HCT116 (cell line): ENCODE results near the gene NCF4. TPM values are rescaled to one million over a fixed set of nuclear protein-coding genes. Genes with fewer than 3 reads are reported as not detected.

Experiments used
- ATAC-seq: fragments of 200-7000 bp; cut with Tn5 transposase; 2 replicates; pipeline ENCODE4 v1.9.1; 2020; ENCODE audit warnings: mild to moderate bottlenecking, moderate library complexity
- BruUV-seq: library from RNA; stranded (reverse); fragments of 400-500 nt; replicated peaks from 2 replicates; lab custom pipeline; 2021; lab: Mats Ljungman, UMichigan
- CTCF ChIA-PET: fragments of 300-600 bp; sonication (Branson Sonifier 250); formaldehyde crosslinking; loops from one replicate; lab custom pipeline; 2021; ENCODE audit warnings: antibody characterized with exemption; lab: Charles Lee
- POLR2A ChIA-PET: fragments of 300-600, 350-600 bp; sonication (Branson Sonifier 250); formaldehyde crosslinking; loops from one replicate; lab custom pipeline; 2021; ENCODE audit warnings: antibody characterized with exemption; lab: Charles Lee
- RAD21 ChIA-PET, 2 experiments: fragments of 300-600 bp; sonication (Branson Sonifier 250); formaldehyde crosslinking; loops; one replicate each; lab custom pipeline; 2023; ENCODE audit warnings: low total read pairs in 2 of 2; ENCODE audit not compliant: uncharacterized antibody in 2 of 2, unreplicated experiment in 2 of 2, low non-redundant PET in 1 of 2; lab: Charles Lee
- DNase-seq: peaks from one replicate; pipeline ENCODE4 v3.0.0-alpha.2; 2010; ENCODE audit warnings: low read depth, low spot score
- H2AFZ ChIP-seq: fragments of 200-600 bp; shearing (Covaris generic), sonication (generic); 2 replicates; pipeline ENCODE4 v1.6.1; 2017; ENCODE audit warnings: low read depth, mixed run types, mixed read lengths, antibody characterized with exemption, low read length; ENCODE audit not compliant: poor library complexity, severe bottlenecking
- H3K27ac ChIP-seq: 2 replicates; pipeline ENCODE4 v1.5.1; 2012; ENCODE audit warnings: low read depth, low read length
- H3K27me3 ChIP-seq: fragments of 200-600 bp; sonication (generic); 2 replicates; pipeline ENCODE4 v1.6.1; 2016; ENCODE audit warnings: mixed run types, low read length, mixed read lengths; ENCODE audit not compliant: insufficient read depth
- H3K36me3 ChIP-seq, 2 experiments: fragments of 200-500 bp in 1 of 2; fragments of 200-600 bp in 1 of 2; sonication (Bioruptor generic) in 1 of 2; sonication (generic) in 1 of 2; 2 replicates each; pipeline versions ENCODE4 v1.5.1 to v1.6.1; 2014 to 2016; ENCODE audit warnings: low read length in 2 of 2, inconsistent platforms in 1 of 2, mixed read lengths in 1 of 2, mixed run types in 1 of 2; ENCODE audit not compliant: insufficient read depth in 2 of 2, control insufficient read depth in 1 of 2
- H3K4me1 ChIP-seq, 2 experiments: fragments of 200-600 bp in 1 of 2; sonication (generic) in 1 of 2; 2 replicates each; pipeline versions ENCODE4 v1.5.1 to v1.6.1; 2012 to 2017; ENCODE audit warnings: low read length in 2 of 2, inconsistent platforms in 1 of 2, mild to moderate bottlenecking in 1 of 2, mixed read lengths in 1 of 2, mixed run types in 1 of 2, moderate library complexity in 1 of 2; ENCODE audit not compliant: insufficient read depth in 2 of 2, control insufficient read depth in 1 of 2
- H3K4me2 ChIP-seq: fragments of 200-600 bp; sonication (generic); 2 replicates; pipeline ENCODE4 v1.6.1; 2017; ENCODE audit warnings: mixed run types, low read length, mixed read lengths
- H3K4me3 ChIP-seq, 2 experiments: fragments of 200-600 bp in 1 of 2; sonication (generic) in 1 of 2; replicated peaks in 1 of 2; 2 replicates each; pipeline ENCODE4 v1.5.1; 2011 to 2016; ENCODE audit warnings: low read length in 2 of 2, control low read depth in 1 of 2, low read depth in 1 of 2, mild to moderate bottlenecking in 1 of 2, mixed read lengths in 1 of 2, mixed run types in 1 of 2
- H3K79me2 ChIP-seq: fragments of 200-600 bp; sonication (generic); 2 replicates; pipeline ENCODE4 v1.6.1; 2017; ENCODE audit warnings: mild to moderate bottlenecking, mixed run types, low read length, moderate library complexity, mixed read lengths; ENCODE audit not compliant: insufficient read depth
- H3K9ac ChIP-seq: fragments of 200-600 bp; sonication (generic); 2 replicates; pipeline ENCODE4 v1.6.1; 2016; ENCODE audit warnings: low read length, mixed read lengths
- H3K9me2 ChIP-seq: fragments of 200-600 bp; sonication (generic), shearing (Covaris generic); 2 replicates; pipeline ENCODE4 v1.6.1; 2017; ENCODE audit warnings: mixed run types, mild to moderate bottlenecking, moderate library complexity; ENCODE audit not compliant: insufficient read depth
- H3K9me3 ChIP-seq, 2 experiments: fragments of 200-500 bp in 1 of 2; fragments of 200-600 bp in 1 of 2; sonication (Bioruptor generic) in 1 of 2; sonication (generic) in 1 of 2; 2 replicates each; pipeline ENCODE4 v1.6.1; 2014 to 2017; ENCODE audit warnings: low read length in 2 of 2, mixed read lengths in 2 of 2, inconsistent platforms in 1 of 2, low read depth in 1 of 2, mild to moderate bottlenecking in 1 of 2, mixed run types in 1 of 2, moderate library complexity in 1 of 2; ENCODE audit not compliant: control insufficient read depth in 1 of 2, insufficient read depth in 1 of 2
- H4K20me1 ChIP-seq: fragments of 200-600 bp; sonication (generic), shearing (Covaris generic); 2 replicates; pipeline ENCODE4 v1.6.1; 2017; ENCODE audit warnings: mixed run types, mild to moderate bottlenecking, moderate library complexity; ENCODE audit not compliant: insufficient read depth
- CEBPB ChIP-seq: IDR thresholded peaks from 2 replicates; pipeline ENCODE4 v1.6.1; 2012; ENCODE audit warnings: low read depth
- EGR1 ChIP-seq: IDR thresholded peaks from 2 replicates; pipeline ENCODE4 v1.6.1; 2012; ENCODE audit warnings: low read depth
- ELF1 ChIP-seq: IDR thresholded peaks from 2 replicates; pipeline ENCODE4 v1.6.1; 2012; ENCODE audit warnings: low read depth, borderline replicate concordance
- JUND ChIP-seq: IDR thresholded peaks from 2 replicates; pipeline ENCODE4 v1.6.1; 2012
- RAD21 ChIP-seq: IDR thresholded peaks from 2 replicates; pipeline ENCODE4 v1.6.1; 2012; ENCODE audit warnings: low read depth, mild to moderate bottlenecking
- SP1 ChIP-seq: IDR thresholded peaks from 2 replicates; pipeline ENCODE4 v1.6.1; 2012; ENCODE audit warnings: low read depth
- SRF ChIP-seq: IDR thresholded peaks from 2 replicates; pipeline ENCODE4 v1.6.1; 2012; ENCODE audit warnings: low read depth
- YY1 ChIP-seq: IDR thresholded peaks from 2 replicates; pipeline ENCODE4 v1.6.1; 2011; ENCODE audit warnings: low read length, low read depth, moderate library complexity, mild to moderate bottlenecking; ENCODE audit not compliant: insufficient replicate concordance; ENCODE audit errors: extremely low read depth
- ZBTB33 ChIP-seq: IDR thresholded peaks from 2 replicates; pipeline ENCODE4 v1.6.1; 2011; ENCODE audit warnings: mild to moderate bottlenecking, low read length, moderate library complexity; ENCODE audit not compliant: insufficient replicate concordance; ENCODE audit errors: extremely low read depth
- ZFX ChIP-seq: fragments of 450-650 bp; IDR thresholded peaks from 2 replicates; pipeline ENCODE4 v1.6.1; 2017
- intact Hi-C: fragments of 100-400 bp; cut with micrococcal nuclease; formaldehyde crosslinking; loops from 2 replicates; pipeline ENCODE4 v1.10.0; 2022
- total RNA-seq: library from RNA; stranded (reverse); gene quantifications from one replicate; pipeline ENCODE4 v1.2.1, GENCODE V29; 2021; ENCODE audit not compliant: unreplicated experiment

The NCF4 gene
- total RNA-seq, 1 experiment from 2014 or later, result 0.37 TPM

- POLR2A ChIA-PET, result no interaction called here
- TF ChIP-seq SRF (no peak), CEBPB (no peak)
- H3K4me2 ChIP-seq, result no peak overlapping the region
These were observed 21.3 kb upstream of the NCF4 start for GRCh38 chr22:36839356-36840073.

GRCh38 chr22:36840106-36840505 is 20.7 kb upstream of the NCF4 start:
- no peaks in the 10 kb centered on the region for H3K9me2 ChIP-seq
- H3K27ac ChIP-seq, result no peak overlapping the region
- ChIA-PET CTCF (interaction anchor here (1.2 kb wide), 1 partner anchor 16 kb away, joined by 4 read pairs; no protein-coding TSS in a partner anchor), RAD21 (no interaction called here), POLR2A (interaction anchor here (0.6 kb wide), 1 partner anchor 286 kb away, joined by 3 read pairs; no protein-coding TSS in a partner anchor)
- peaks cover 0 to 5% of the 10 kb centered on the region in 2 experiments; a peak in 1 of 4 replicates for H3K4me1 ChIP-seq
- ATAC-seq, result no peak
- H3K27me3 ChIP-seq, result no peaks in the 10 kb centered on the region; the same call in 1 of the 2 replicates
- TF ChIP-seq YY1 (no peak), ELF1 (no peak), SP1 (no peak), RAD21 (no peak), JUND (no peak), EGR1 (no peak), ZBTB33 (no peak), ZFX (no peak), CEBPB (no peak)
- no peak overlapping the region for H3K4me3 ChIP-seq
- H3K9ac ChIP-seq, result no peak overlapping the region
- H4K20me1 ChIP-seq, result no peaks in the 10 kb centered on the region
- H3K4me2 ChIP-seq, result no peak overlapping the region
- no peak for DNase-seq
- BruUV-seq, result no TSS peak
- no peaks in the 10 kb centered on the region for H3K36me3 ChIP-seq
- no peaks in the 10 kb centered on the region for H3K79me2 ChIP-seq
- no peaks in the 10 kb centered on the region; a peak in 1 of 4 replicates for H3K9me3 ChIP-seq
- intact Hi-C loops, result no loop called here
- no peak overlapping the region for H2AFZ ChIP-seq

More at GRCh38 chr22:36839356-36840073, 21.3 kb upstream of the NCF4 start:
- Histone ChIP-seq H3K9ac (no peak overlapping the region), H3K9me3 (no peaks in the 10 kb centered on the region; a peak in 1 of 4 replicates), H3K27me3 (no peaks in the 10 kb centered on the region; the same call in 1 of the 2 replicates), H3K4me3 (no peak overlapping the region), H3K4me1 (peaks cover 0 to 5% of the 10 kb centered on the region in 2 experiments; a peak in 1 of 4 replicates), H4K20me1 (no peaks in the 10 kb centered on the region), H3K9me2 (no peaks in the 10 kb centered on the region), H2AFZ (no peak overlapping the region), H3K27ac (no peak overlapping the region), H3K79me2 (no peaks in the 10 kb centered on the region), H3K36me3 (no peaks in the 10 kb centered on the region)
- RAD21 ChIA-PET, result no interaction called here
- intact Hi-C loops, result no loop called here
- BruUV-seq, result no TSS peak
- no peak for DNase-seq
- CTCF ChIA-PET, result interaction anchor here (1.2 kb wide), 1 partner anchor 17 kb away, joined by 4 read pairs; no protein-coding TSS in a partner anchor
- ATAC-seq, result no peak
